Stimulated activated memory B cell treated with anti-CD40 and anti-IgM and Interleukin-4, amounts not matched to agents 10 μg/mL and 1 μg/mL and 100 μg/mL, for 72 hours (primary cell): ENCODE results near the gene OR2L13.

Experiments used
- ATAC-seq: fragments of 150-1000 bp; cut with Tn5 transposase; 2 replicates; pipeline ENCODE4 v1.10.0; 2021
- H3K27ac Mint-ChIP-seq: one replicate; pipeline ENCODE4 v1.8.0; 2022; ENCODE audit warnings: mild to moderate bottlenecking, mixed read lengths
- H3K27me3 Mint-ChIP-seq: one replicate; pipeline ENCODE4 v1.8.0; 2022; ENCODE audit warnings: mixed read lengths
- H3K36me3 Mint-ChIP-seq: one replicate; pipeline ENCODE4 v1.8.0; 2022; ENCODE audit warnings: mixed read lengths
- H3K4me1 Mint-ChIP-seq: one replicate; pipeline ENCODE4 v1.8.0; 2022; ENCODE audit warnings: mixed read lengths
- H3K4me3 Mint-ChIP-seq: one replicate; pipeline ENCODE4 v1.8.0; 2022; ENCODE audit warnings: mild to moderate bottlenecking, moderate library complexity, mixed read lengths
- H3K9me3 Mint-ChIP-seq: one replicate; pipeline ENCODE4 v1.8.0; 2022; ENCODE audit warnings: mixed read lengths

OR2L13 gene

GRCh38 chr1:248144513-248145198, 49.7 kb downstream of the OR2L13 start, which contains the start of gene OR2M5:
Gene OR2M5, plus strand, starts transcription at chr1:248145148. Its CDS starts 0 bp downstream, at chr1:248145148.
- Mint-ChIP-seq H3K36me3 (no peaks in the 10 kb centered on the region), H3K27ac (no peak within 1 kb of the TSS), H3K9me3 (peaks cover 18% of the 10 kb centered on the region), H3K4me1 (peaks cover 7% of the 10 kb centered on the region), H3K27me3 (no peaks in the 10 kb centered on the region), H3K4me3 (no peak within 1 kb of the TSS)
- ATAC-seq: no peak
